GM12875 (cell line): ENCODE data around the gene CHDH.

Experiments
- H3K4me3 ChIP-seq: one replicate; pipeline ENCODE4 v1.5.1; 2011; ENCODE audit warnings: low read depth, low read length, control low read depth
- CTCF ChIP-seq: IDR thresholded peaks from 2 replicates; pipeline ENCODE4 v1.5.1; 2011; ENCODE audit warnings: low read depth, mild to moderate bottlenecking, control low read depth, inconsistent platforms, low read length, moderate library complexity, borderline replicate concordance; ENCODE audit not compliant: insufficient read depth

The CHDH gene

GRCh38 chr3:53863145-53863544 is 16.9 kb upstream of the CHDH start:
- TF ChIP-seq CTCF = no peak
- no peak overlapping the region for H3K4me3 ChIP-seq

GRCh38 chr3:53862241-53862640 is 16.0 kb upstream of the CHDH start:
- H3K4me3 ChIP-seq = no peak overlapping the region
- TF ChIP-seq CTCF = no peak

GRCh38 chr3:53860196-53860595 is 14.0 kb upstream of the CHDH start:
- H3K4me3 ChIP-seq = no peak overlapping the region
- TF ChIP-seq CTCF = no peak

GRCh38 chr3:53859178-53859577 is 13.0 kb upstream of the CHDH start:
- no peak for TF ChIP-seq CTCF
- no peak overlapping the region for H3K4me3 ChIP-seq

GRCh38 chr3:53858096-53858741 is 12.0 kb upstream of the CHDH start:
- no peak for TF ChIP-seq CTCF

GRCh38 chr3:53856964-53857363 is 10.7 kb upstream of the CHDH start:
- TF ChIP-seq CTCF = no peak
- no peak overlapping the region for H3K4me3 ChIP-seq

More at GRCh38 chr3:53858096-53858741, 12.0 kb upstream of the CHDH start:
- no peak overlapping the region for H3K4me3 ChIP-seq

- TF ChIP-seq CTCF = no peak
- H3K4me3 ChIP-seq = no peak overlapping the region
Observed at GRCh38 chr3:53850895-53851294, 4.7 kb upstream of the CHDH start.
